ENCODE data around the gene PRSS3. TPM values are rescaled to one million over a fixed set of nuclear protein-coding genes. Genes with fewer than 3 reads are reported as not detected.

The PRSS3 gene
- total and polyA plus RNA-seq, 9 of the 15 experiments (the other 6 are each of a cell fraction or from before 2014, with no cell fraction given), result 0.35 to 0.42 TPM; not detected in 7

DNA sequence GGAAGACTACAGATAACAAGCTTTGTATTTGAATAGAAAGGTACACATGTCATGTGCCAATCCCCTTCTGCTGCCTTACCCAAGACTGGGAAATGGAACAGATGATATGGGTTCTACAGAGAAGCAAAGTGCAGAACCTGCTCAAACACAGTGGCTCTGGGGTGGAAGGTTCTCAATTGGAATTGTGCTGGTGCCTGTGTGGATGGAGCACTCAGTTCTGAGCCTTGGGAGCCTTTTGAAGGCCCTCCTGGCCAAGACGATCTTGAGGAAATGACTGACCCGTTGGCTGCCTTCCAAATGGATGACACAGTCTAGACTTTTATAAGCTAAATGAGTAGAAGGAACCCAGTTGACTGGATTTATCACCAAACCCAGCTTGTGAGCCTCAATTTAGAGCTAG, 4.2 kb upstream of the PRSS3 start:
- peak; percentile 23 for FAIRE-seq
- CTCF ChIA-PET (ENCODE audit: low intra/inter-chr PET ratio), result no interaction called here
- Histone ChIP-seq H3K9me3 (replicated peaks; ENCODE audit: control insufficient read depth, insufficient read depth, low read depth, low read length) (no peaks in the 10 kb centered on the region), H4K20me1 (replicated peaks; ENCODE audit: control insufficient read depth, insufficient read depth, low read length) (no peaks in the 10 kb centered on the region), H2AFZ (ENCODE audit: low read depth, low read length) (peak overlapping the region; percentile 43; the same call in 1 of the 2 replicates), H3K27ac (ENCODE audit: extremely low read depth, low read depth, low read length) (no peak overlapping the region), H3K4me3 (no peak overlapping the region), H3K27me3 (ENCODE audit: control insufficient read depth in 2 of 2, insufficient read depth in 2 of 2, low read length in 2 of 2) (peaks cover 0 to 4% of the 10 kb centered on the region in 2 experiments; a peak in 2 of 5 replicates), H3K4me2 (ENCODE audit: insufficient read depth, low read length) (no peak overlapping the region), H3K9ac (ENCODE audit: insufficient read depth in 1 of 2, low read depth in 2 of 2, low read length in 2 of 2) (no peak overlapping the region), H3K9me1 (ENCODE audit: control insufficient read depth, insufficient read depth, low read length) (no peaks in the 10 kb centered on the region), H3K36me3 (ENCODE audit: control insufficient read depth, insufficient read depth, low read length) (no peaks in the 10 kb centered on the region), H3K79me2 (ENCODE audit: control insufficient read depth, insufficient read depth, low read length) (no peaks in the 10 kb centered on the region), H3K4me1 (replicated peaks in 1 of 2; ENCODE audit: control insufficient read depth in 2 of 2, insufficient read depth in 2 of 2, low read length in 2 of 2) (peaks cover 0 to 7% of the 10 kb centered on the region in 2 experiments; a peak in 2 of 5 replicates)
- BruUV-seq (replicated peaks), result no TSS peak
- in situ Hi-C loops (cut with MboI), result no loop called here
- 0% methylated on average over 2 of the region's 2 CpGs for WGBS (ENCODE audit: insufficient coverage, low coverage, missing lambda C conversion rate)
- peak; percentile 76 for ATAC-seq
- DNase-seq (ENCODE audit: extremely low read depth in 1 of 4, low spot score in 3 of 4), result peak in 1 of 4 experiments; percentile 73
- 0 out of 2 replicates have a peak, but pooled peaks have one; percentile 11 for TF ChIP-seq ARID1B (IDR thresholded peaks at IDR 0.05)
- TF ChIP-seq, protein P1, sequence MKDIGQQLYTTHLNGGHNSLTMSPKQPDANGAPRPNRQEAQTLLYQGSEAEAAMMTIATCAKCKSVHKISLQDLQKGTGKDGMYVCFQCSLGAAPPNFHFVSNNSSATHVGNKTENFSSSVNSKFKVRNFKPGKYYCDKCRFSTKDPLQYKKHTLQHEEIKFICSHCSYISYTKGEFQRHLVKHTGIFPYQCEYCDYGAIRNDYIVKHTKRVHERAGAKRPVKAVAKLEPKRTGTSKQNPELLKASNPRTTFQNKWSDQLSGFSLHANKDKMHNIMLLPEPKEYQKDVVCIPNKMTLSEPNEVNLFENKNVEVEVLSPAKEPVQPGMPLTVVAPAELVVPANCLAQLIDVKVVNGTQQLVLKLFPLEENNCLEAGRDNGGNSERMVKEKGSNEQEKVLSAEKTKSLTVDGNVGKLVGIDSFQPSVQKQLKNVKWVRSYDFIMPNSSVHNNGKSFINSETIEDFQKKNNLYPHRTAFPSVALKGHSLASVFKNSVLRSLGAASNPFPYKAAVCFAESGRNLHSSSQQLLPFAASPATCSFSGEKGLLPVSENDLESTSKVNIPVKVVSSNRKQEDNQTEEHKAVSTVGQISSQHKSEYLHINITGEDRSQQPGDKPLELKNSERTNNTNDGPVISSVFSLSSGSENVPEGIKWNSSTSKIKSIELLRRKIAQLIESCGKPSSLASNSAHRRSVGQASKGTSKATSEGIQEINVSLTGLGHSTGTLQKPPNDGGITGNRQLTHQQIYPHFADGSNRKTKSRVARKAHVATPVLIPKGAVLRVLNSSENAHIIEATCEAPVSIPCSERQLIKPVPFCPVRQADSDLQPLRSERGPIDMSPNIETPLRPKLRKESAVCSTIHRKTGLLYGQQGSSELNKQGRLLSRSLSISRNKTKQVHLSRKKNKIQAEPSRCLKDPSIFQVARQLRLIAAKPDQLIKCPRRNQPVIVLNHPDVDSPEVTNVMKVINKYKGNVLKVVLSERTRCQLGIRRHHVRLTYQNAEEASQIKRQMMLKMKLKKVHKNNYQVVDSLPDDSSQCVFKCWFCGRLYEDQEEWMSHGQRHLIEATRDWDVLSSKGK (CRISPR knock-in tag; IDR thresholded peaks at IDR 0.05), result no peak
- TF ChIP-seq, protein P2, sequence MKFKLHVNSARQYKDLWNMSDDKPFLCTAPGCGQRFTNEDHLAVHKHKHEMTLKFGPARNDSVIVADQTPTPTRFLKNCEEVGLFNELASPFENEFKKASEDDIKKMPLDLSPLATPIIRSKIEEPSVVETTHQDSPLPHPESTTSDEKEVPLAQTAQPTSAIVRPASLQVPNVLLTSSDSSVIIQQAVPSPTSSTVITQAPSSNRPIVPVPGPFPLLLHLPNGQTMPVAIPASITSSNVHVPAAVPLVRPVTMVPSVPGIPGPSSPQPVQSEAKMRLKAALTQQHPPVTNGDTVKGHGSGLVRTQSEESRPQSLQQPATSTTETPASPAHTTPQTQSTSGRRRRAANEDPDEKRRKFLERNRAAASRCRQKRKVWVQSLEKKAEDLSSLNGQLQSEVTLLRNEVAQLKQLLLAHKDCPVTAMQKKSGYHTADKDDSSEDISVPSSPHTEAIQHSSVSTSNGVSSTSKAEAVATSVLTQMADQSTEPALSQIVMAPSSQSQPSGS (CRISPR knock-in tag; IDR thresholded peaks at IDR 0.05), result no peak
- TF ChIP-seq NFIC (IDR thresholded peaks at IDR 0.05), result peak; percentile 72
- no peak for TF ChIP-seq ZNF444 (CRISPR knock-in tag; IDR thresholded peaks at IDR 0.05)
- TF ChIP-seq JUND (IDR thresholded peaks at IDR 0.05; ENCODE audit: borderline replicate concordance, low read depth, low read length), result peak; percentile 19; the same call in 1 of the 2 replicates
- TF ChIP-seq JUND (tag; IDR thresholded peaks at IDR 0.05; ENCODE audit: borderline replicate concordance, low read depth, low read length), result peak; percentile 18; the same call in 1 of the 3 replicates
- TF ChIP-seq, protein P3, sequence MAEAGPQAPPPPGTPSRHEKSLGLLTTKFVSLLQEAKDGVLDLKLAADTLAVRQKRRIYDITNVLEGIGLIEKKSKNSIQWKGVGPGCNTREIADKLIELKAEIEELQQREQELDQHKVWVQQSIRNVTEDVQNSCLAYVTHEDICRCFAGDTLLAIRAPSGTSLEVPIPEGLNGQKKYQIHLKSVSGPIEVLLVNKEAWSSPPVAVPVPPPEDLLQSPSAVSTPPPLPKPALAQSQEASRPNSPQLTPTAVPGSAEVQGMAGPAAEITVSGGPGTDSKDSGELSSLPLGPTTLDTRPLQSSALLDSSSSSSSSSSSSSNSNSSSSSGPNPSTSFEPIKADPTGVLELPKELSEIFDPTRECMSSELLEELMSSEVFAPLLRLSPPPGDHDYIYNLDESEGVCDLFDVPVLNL (CRISPR knock-in tag; IDR thresholded peaks at IDR 0.05; ENCODE audit: low read depth), result no peak
- TF ChIP-seq, protein P4, sequence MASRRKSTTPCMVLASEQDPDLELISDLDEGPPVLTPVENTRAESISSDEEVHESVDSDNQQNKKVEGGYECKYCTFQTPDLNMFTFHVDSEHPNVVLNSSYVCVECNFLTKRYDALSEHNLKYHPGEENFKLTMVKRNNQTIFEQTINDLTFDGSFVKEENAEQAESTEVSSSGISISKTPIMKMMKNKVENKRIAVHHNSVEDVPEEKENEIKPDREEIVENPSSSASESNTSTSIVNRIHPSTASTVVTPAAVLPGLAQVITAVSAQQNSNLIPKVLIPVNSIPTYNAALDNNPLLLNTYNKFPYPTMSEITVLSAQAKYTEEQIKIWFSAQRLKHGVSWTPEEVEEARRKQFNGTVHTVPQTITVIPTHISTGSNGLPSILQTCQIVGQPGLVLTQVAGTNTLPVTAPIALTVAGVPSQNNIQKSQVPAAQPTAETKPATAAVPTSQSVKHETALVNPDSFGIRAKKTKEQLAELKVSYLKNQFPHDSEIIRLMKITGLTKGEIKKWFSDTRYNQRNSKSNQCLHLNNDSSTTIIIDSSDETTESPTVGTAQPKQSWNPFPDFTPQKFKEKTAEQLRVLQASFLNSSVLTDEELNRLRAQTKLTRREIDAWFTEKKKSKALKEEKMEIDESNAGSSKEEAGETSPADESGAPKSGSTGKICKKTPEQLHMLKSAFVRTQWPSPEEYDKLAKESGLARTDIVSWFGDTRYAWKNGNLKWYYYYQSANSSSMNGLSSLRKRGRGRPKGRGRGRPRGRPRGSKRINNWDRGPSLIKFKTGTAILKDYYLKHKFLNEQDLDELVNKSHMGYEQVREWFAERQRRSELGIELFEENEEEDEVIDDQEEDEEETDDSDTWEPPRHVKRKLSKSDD (conservative IDR thresholded peaks at IDR 0.05; ENCODE audit: low read length), result no peak
- 0 out of 2 replicates have a peak, but pooled peaks have one; percentile 23 for TF ChIP-seq FOSL1 (tag; conservative IDR thresholded peaks at IDR 0.05)
- TF ChIP-seq LARP7 (IDR thresholded peaks at IDR 0.05), result no peak
- TF ChIP-seq NCOA6 (IDR thresholded peaks at IDR 0.05), result no peak
- TF ChIP-seq, protein P5, sequence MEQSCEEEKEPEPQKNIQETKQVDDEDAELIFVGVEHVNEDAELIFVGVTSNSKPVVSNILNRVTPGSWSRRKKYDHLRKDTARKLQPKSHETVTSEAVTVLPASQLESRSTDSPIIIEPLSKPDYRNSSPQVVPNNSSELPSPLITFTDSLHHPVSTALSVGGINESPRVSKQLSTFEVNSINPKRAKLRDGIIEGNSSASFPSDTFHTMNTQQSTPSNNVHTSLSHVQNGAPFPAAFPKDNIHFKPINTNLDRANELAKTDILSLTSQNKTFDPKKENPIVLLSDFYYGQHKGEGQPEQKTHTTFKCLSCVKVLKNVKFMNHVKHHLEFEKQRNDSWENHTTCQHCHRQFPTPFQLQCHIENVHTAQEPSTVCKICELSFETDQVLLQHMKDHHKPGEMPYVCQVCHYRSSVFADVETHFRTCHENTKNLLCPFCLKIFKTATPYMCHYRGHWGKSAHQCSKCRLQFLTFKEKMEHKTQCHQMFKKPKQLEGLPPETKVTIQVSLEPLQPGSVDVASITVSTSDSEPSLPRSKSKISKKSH (CRISPR knock-in tag; IDR thresholded peaks at IDR 0.05), result no peak
- POLR2A ChIA-PET, result no interaction called here
- intact Hi-C loops (cut with micrococcal nuclease), result no loop called here
